HEK293 (cell line): ENCODE results near the gene RALGAPA1.

ENCODE experiments used
- SP3 ChIP-seq: fragments of 450-650 bp; formaldehyde crosslinking; IDR thresholded peaks from 2 replicates; pipeline ENCODE4 v1.5.1; 2016; ENCODE audit warnings: missing biosample characterization, missing genetic modification characterization
- YY2 ChIP-seq: fragments of 450-650 bp; formaldehyde crosslinking; IDR thresholded peaks from 2 replicates; pipeline ENCODE4 v1.5.1; 2016; ENCODE audit warnings: missing biosample characterization, missing genetic modification characterization
- ZBTB8A ChIP-seq: fragments of 450-650 bp; formaldehyde crosslinking; IDR thresholded peaks from 2 replicates; pipeline ENCODE4 v1.5.1; 2016; ENCODE audit warnings: missing biosample characterization, missing genetic modification characterization
- ZNF112 ChIP-seq: fragments of 450-650 bp; formaldehyde crosslinking; IDR thresholded peaks from 2 replicates; pipeline ENCODE4 v1.5.0; 2017; ENCODE audit warnings: missing biosample characterization, missing genetic modification characterization
- ZNF2 ChIP-seq: fragments of 450-650 bp; formaldehyde crosslinking; IDR thresholded peaks from 2 replicates; pipeline ENCODE4 v1.5.1; 2016; ENCODE audit warnings: missing biosample characterization, missing genetic modification characterization
- ZNF621 ChIP-seq: fragments of 450-650 bp; formaldehyde crosslinking; IDR thresholded peaks from 2 replicates; pipeline ENCODE4 v1.5.1; 2017; ENCODE audit warnings: missing biosample characterization, missing genetic modification characterization
- TF ChIP-seq, protein P1 (sequence below): fragments of 450-650 bp; formaldehyde crosslinking; IDR thresholded peaks from 2 replicates; pipeline ENCODE4 v1.5.1; 2016; ENCODE audit warnings: missing biosample characterization, missing genetic modification characterization
- TF ChIP-seq, protein P2 (sequence below): fragments of 450-650 bp; formaldehyde crosslinking; IDR thresholded peaks from 2 replicates; pipeline ENCODE4 v1.5.1; 2016; ENCODE audit warnings: missing biosample characterization, missing genetic modification characterization
- TF ChIP-seq, protein P3 (sequence below): fragments of 450-650 bp; formaldehyde crosslinking; IDR thresholded peaks from 2 replicates; pipeline ENCODE4 v1.5.1; 2016; ENCODE audit warnings: missing biosample characterization, missing genetic modification characterization
- TF ChIP-seq, protein P4 (sequence below): fragments of 450-650 bp; formaldehyde crosslinking; IDR thresholded peaks from 2 replicates; pipeline ENCODE4 v1.5.1; 2016; ENCODE audit warnings: missing biosample characterization, missing genetic modification characterization
- TF ChIP-seq, protein P5 (sequence below): fragments of 450-650 bp; IDR thresholded peaks from 2 replicates; pipeline ENCODE4 v1.5.1; 2018; ENCODE audit warnings: missing biosample characterization, mild to moderate bottlenecking, missing genetic modification characterization
- TF ChIP-seq, protein P6 (sequence below): fragments of 450-650 bp; formaldehyde crosslinking; IDR thresholded peaks from 2 replicates; pipeline ENCODE4 v1.5.1; 2017; ENCODE audit warnings: missing biosample characterization, missing genetic modification characterization

The RALGAPA1 gene

DNA sequence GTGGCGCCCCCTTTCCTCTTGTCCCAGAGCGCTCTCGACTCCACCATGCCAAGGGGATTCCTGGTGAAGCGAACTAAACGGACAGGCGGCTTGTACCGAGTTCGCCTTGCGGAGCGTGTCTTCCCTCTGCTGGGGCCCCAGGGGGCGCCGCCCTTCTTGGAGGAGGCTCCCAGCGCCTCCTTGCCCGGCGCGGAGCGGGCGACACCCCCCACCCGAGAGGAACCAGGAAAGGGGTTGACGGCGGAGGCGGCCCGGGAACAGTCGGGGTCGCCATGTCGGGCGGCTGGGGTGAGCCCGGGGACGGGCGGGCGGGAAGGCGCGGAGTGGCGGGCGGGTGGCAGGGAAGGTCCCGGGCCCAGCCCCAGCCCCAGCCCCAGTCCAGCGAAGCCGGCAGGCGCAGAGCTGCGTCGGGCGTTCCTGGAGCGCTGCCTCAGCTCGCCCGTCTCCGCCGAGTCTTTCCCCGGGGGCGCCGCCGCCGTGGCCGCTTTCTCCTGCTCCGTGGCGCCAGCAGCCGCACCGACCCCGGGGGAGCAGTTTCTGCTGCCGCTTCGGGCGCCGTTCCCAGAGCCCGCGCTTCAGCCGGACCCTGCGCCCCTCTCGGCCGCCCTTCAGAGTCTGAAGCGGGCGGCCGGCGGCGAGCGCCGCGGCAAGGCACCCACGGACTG is 274.8 kb downstream of the RALGAPA1 start (continued):
- peak; percentile 77 for TF ChIP-seq ZBTB8A (tag by site-specific recombination)
- no peak for TF ChIP-seq YY2 (tag by site-specific recombination)
- TF ChIP-seq, protein P1, sequence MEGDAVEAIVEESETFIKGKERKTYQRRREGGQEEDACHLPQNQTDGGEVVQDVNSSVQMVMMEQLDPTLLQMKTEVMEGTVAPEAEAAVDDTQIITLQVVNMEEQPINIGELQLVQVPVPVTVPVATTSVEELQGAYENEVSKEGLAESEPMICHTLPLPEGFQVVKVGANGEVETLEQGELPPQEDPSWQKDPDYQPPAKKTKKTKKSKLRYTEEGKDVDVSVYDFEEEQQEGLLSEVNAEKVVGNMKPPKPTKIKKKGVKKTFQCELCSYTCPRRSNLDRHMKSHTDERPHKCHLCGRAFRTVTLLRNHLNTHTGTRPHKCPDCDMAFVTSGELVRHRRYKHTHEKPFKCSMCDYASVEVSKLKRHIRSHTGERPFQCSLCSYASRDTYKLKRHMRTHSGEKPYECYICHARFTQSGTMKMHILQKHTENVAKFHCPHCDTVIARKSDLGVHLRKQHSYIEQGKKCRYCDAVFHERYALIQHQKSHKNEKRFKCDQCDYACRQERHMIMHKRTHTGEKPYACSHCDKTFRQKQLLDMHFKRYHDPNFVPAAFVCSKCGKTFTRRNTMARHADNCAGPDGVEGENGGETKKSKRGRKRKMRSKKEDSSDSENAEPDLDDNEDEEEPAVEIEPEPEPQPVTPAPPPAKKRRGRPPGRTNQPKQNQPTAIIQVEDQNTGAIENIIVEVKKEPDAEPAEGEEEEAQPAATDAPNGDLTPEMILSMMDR: peak; percentile 47
- no peak for TF ChIP-seq ZNF621 (tag by site-specific recombination)
- TF ChIP-seq ZNF112: no peak
- TF ChIP-seq, protein P2, sequence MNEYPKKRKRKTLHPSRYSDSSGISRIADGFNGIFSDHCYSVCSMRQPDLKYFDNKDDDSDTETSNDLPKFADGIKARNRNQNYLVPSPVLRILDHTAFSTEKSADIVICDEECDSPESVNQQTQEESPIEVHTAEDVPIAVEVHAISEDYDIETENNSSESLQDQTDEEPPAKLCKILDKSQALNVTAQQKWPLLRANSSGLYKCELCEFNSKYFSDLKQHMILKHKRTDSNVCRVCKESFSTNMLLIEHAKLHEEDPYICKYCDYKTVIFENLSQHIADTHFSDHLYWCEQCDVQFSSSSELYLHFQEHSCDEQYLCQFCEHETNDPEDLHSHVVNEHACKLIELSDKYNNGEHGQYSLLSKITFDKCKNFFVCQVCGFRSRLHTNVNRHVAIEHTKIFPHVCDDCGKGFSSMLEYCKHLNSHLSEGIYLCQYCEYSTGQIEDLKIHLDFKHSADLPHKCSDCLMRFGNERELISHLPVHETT (tag by site-specific recombination): 0 out of 2 replicates have a peak, but pooled peaks have one; percentile 37
- TF ChIP-seq SP3 (tag by site-specific recombination): 0 out of 2 replicates have a peak, but pooled peaks have one; percentile 62
- TF ChIP-seq, protein P3, sequence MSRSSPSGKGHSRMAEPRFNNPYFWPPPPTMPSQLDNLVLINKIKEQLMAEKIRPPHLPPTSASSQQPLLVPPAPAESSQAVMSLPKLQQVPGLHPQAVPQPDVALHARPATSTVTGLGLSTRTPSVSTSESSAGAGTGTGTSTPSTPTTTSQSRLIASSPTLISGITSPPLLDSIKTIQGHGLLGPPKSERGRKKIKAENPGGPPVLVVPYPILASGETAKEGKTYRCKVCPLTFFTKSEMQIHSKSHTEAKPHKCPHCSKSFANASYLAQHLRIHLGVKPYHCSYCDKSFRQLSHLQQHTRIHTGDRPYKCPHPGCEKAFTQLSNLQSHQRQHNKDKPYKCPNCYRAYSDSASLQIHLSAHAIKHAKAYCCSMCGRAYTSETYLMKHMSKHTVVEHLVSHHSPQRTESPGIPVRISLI (tag by site-specific recombination): no peak
- TF ChIP-seq, protein P4, sequence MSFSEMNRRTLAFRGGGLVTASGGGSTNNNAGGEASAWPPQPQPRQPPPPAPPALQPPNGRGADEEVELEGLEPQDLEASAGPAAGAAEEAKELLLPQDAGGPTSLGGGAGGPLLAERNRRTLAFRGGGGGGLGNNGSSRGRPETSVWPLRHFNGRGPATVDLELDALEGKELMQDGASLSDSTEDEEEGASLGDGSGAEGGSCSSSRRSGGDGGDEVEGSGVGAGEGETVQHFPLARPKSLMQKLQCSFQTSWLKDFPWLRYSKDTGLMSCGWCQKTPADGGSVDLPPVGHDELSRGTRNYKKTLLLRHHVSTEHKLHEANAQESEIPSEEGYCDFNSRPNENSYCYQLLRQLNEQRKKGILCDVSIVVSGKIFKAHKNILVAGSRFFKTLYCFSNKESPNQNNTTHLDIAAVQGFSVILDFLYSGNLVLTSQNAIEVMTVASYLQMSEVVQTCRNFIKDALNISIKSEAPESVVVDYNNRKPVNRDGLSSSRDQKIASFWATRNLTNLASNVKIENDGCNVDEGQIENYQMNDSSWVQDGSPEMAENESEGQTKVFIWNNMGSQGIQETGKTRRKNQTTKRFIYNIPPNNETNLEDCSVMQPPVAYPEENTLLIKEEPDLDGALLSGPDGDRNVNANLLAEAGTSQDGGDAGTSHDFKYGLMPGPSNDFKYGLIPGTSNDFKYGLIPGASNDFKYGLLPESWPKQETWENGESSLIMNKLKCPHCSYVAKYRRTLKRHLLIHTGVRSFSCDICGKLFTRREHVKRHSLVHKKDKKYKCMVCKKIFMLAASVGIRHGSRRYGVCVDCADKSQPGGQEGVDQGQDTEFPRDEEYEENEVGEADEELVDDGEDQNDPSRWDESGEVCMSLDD (tag by site-specific recombination): 0 out of 2 replicates have a peak, but pooled peaks have one; percentile 27
- no peak for TF ChIP-seq ZNF2 (tag by site-specific recombination)
- TF ChIP-seq, protein P5, sequence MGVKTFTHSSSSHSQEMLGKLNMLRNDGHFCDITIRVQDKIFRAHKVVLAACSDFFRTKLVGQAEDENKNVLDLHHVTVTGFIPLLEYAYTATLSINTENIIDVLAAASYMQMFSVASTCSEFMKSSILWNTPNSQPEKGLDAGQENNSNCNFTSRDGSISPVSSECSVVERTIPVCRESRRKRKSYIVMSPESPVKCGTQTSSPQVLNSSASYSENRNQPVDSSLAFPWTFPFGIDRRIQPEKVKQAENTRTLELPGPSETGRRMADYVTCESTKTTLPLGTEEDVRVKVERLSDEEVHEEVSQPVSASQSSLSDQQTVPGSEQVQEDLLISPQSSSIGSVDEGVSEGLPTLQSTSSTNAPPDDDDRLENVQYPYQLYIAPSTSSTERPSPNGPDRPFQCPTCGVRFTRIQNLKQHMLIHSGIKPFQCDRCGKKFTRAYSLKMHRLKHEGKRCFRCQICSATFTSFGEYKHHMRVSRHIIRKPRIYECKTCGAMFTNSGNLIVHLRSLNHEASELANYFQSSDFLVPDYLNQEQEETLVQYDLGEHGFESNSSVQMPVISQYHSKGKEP (tag by site-specific recombination): no peak
- TF ChIP-seq, protein P6, sequence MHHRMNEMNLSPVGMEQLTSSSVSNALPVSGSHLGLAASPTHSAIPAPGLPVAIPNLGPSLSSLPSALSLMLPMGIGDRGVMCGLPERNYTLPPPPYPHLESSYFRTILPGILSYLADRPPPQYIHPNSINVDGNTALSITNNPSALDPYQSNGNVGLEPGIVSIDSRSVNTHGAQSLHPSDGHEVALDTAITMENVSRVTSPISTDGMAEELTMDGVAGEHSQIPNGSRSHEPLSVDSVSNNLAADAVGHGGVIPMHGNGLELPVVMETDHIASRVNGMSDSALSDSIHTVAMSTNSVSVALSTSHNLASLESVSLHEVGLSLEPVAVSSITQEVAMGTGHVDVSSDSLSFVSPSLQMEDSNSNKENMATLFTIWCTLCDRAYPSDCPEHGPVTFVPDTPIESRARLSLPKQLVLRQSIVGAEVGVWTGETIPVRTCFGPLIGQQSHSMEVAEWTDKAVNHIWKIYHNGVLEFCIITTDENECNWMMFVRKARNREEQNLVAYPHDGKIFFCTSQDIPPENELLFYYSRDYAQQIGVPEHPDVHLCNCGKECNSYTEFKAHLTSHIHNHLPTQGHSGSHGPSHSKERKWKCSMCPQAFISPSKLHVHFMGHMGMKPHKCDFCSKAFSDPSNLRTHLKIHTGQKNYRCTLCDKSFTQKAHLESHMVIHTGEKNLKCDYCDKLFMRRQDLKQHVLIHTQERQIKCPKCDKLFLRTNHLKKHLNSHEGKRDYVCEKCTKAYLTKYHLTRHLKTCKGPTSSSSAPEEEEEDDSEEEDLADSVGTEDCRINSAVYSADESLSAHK (tag by site-specific recombination): no peak
